HCT116 (cell line): ENCODE results near the gene PJA1. TPM values are rescaled to one million over a fixed set of nuclear protein-coding genes. Genes with fewer than 3 reads are reported as not detected.

Experiments
- ATAC-seq: fragments of 200-7000 bp; cut with Tn5 transposase; 2 replicates; pipeline ENCODE4 v1.9.1; 2020; ENCODE audit warnings: mild to moderate bottlenecking, moderate library complexity
- BruUV-seq: library from RNA; stranded (reverse); fragments of 400-500 nt; replicated peaks from 2 replicates; lab custom pipeline; 2021; lab: Mats Ljungman, UMichigan
- CTCF ChIA-PET: fragments of 300-600 bp; sonication (Branson Sonifier 250); formaldehyde crosslinking; loops from one replicate; lab custom pipeline; 2021; ENCODE audit warnings: antibody characterized with exemption; lab: Charles Lee
- POLR2A ChIA-PET: fragments of 300-600, 350-600 bp; sonication (Branson Sonifier 250); formaldehyde crosslinking; loops from one replicate; lab custom pipeline; 2021; ENCODE audit warnings: antibody characterized with exemption; lab: Charles Lee
- RAD21 ChIA-PET, 2 experiments: fragments of 300-600 bp; sonication (Branson Sonifier 250); formaldehyde crosslinking; loops; one replicate each; lab custom pipeline; 2023; ENCODE audit warnings: low total read pairs in 2 of 2; ENCODE audit not compliant: uncharacterized antibody in 2 of 2, unreplicated experiment in 2 of 2, low non-redundant PET in 1 of 2; lab: Charles Lee
- DNase-seq: peaks from one replicate; pipeline ENCODE4 v3.0.0-alpha.2; 2010; ENCODE audit warnings: low read depth, low spot score
- H2AFZ ChIP-seq: fragments of 200-600 bp; shearing (Covaris generic), sonication (generic); 2 replicates; pipeline ENCODE4 v1.6.1; 2017; ENCODE audit warnings: low read depth, mixed run types, mixed read lengths, antibody characterized with exemption, low read length; ENCODE audit not compliant: poor library complexity, severe bottlenecking
- H3K27ac ChIP-seq: 2 replicates; pipeline ENCODE4 v1.5.1; 2012; ENCODE audit warnings: low read depth, low read length
- H3K27me3 ChIP-seq: fragments of 200-600 bp; sonication (generic); 2 replicates; pipeline ENCODE4 v1.6.1; 2016; ENCODE audit warnings: mixed run types, low read length, mixed read lengths; ENCODE audit not compliant: insufficient read depth
- H3K36me3 ChIP-seq, 2 experiments: fragments of 200-500 bp in 1 of 2; fragments of 200-600 bp in 1 of 2; sonication (Bioruptor generic) in 1 of 2; sonication (generic) in 1 of 2; 2 replicates each; pipeline versions ENCODE4 v1.5.1 to v1.6.1; 2014 to 2016; ENCODE audit warnings: low read length in 2 of 2, inconsistent platforms in 1 of 2, mixed read lengths in 1 of 2, mixed run types in 1 of 2; ENCODE audit not compliant: insufficient read depth in 2 of 2, control insufficient read depth in 1 of 2
- H3K4me1 ChIP-seq, 2 experiments: fragments of 200-600 bp in 1 of 2; sonication (generic) in 1 of 2; 2 replicates each; pipeline versions ENCODE4 v1.5.1 to v1.6.1; 2012 to 2017; ENCODE audit warnings: low read length in 2 of 2, inconsistent platforms in 1 of 2, mild to moderate bottlenecking in 1 of 2, mixed read lengths in 1 of 2, mixed run types in 1 of 2, moderate library complexity in 1 of 2; ENCODE audit not compliant: insufficient read depth in 2 of 2, control insufficient read depth in 1 of 2
- H3K4me2 ChIP-seq: fragments of 200-600 bp; sonication (generic); 2 replicates; pipeline ENCODE4 v1.6.1; 2017; ENCODE audit warnings: mixed run types, low read length, mixed read lengths
- H3K4me3 ChIP-seq, 2 experiments: fragments of 200-600 bp in 1 of 2; sonication (generic) in 1 of 2; replicated peaks in 1 of 2; 2 replicates each; pipeline ENCODE4 v1.5.1; 2011 to 2016; ENCODE audit warnings: low read length in 2 of 2, control low read depth in 1 of 2, low read depth in 1 of 2, mild to moderate bottlenecking in 1 of 2, mixed read lengths in 1 of 2, mixed run types in 1 of 2
- H3K79me2 ChIP-seq: fragments of 200-600 bp; sonication (generic); 2 replicates; pipeline ENCODE4 v1.6.1; 2017; ENCODE audit warnings: mild to moderate bottlenecking, mixed run types, low read length, moderate library complexity, mixed read lengths; ENCODE audit not compliant: insufficient read depth
- H3K9ac ChIP-seq: fragments of 200-600 bp; sonication (generic); 2 replicates; pipeline ENCODE4 v1.6.1; 2016; ENCODE audit warnings: low read length, mixed read lengths
- H3K9me2 ChIP-seq: fragments of 200-600 bp; sonication (generic), shearing (Covaris generic); 2 replicates; pipeline ENCODE4 v1.6.1; 2017; ENCODE audit warnings: mixed run types, mild to moderate bottlenecking, moderate library complexity; ENCODE audit not compliant: insufficient read depth
- H3K9me3 ChIP-seq, 2 experiments: fragments of 200-500 bp in 1 of 2; fragments of 200-600 bp in 1 of 2; sonication (Bioruptor generic) in 1 of 2; sonication (generic) in 1 of 2; 2 replicates each; pipeline ENCODE4 v1.6.1; 2014 to 2017; ENCODE audit warnings: low read length in 2 of 2, mixed read lengths in 2 of 2, inconsistent platforms in 1 of 2, low read depth in 1 of 2, mild to moderate bottlenecking in 1 of 2, mixed run types in 1 of 2, moderate library complexity in 1 of 2; ENCODE audit not compliant: control insufficient read depth in 1 of 2, insufficient read depth in 1 of 2
- H4K20me1 ChIP-seq: fragments of 200-600 bp; sonication (generic), shearing (Covaris generic); 2 replicates; pipeline ENCODE4 v1.6.1; 2017; ENCODE audit warnings: mixed run types, mild to moderate bottlenecking, moderate library complexity; ENCODE audit not compliant: insufficient read depth
- MAX ChIP-seq: IDR thresholded peaks from 2 replicates; pipeline ENCODE4 v1.6.1; 2012
- POLR2A ChIP-seq: IDR thresholded peaks from 2 replicates; pipeline ENCODE4 v1.7.0; 2011; ENCODE audit warnings: borderline replicate concordance; ENCODE audit not compliant: insufficient read depth, insufficient read length; ENCODE audit errors: extremely low read depth
- REST ChIP-seq: IDR thresholded peaks from 2 replicates; pipeline ENCODE4 v1.6.1; 2012; ENCODE audit warnings: low read depth
- TCF7L2 ChIP-seq: IDR thresholded peaks from 2 replicates; pipeline ENCODE4 v1.7.0; 2011; ENCODE audit warnings: borderline replicate concordance, inconsistent platforms; ENCODE audit not compliant: insufficient read depth, insufficient read length; ENCODE audit errors: extremely low read depth
- intact Hi-C: fragments of 100-400 bp; cut with micrococcal nuclease; formaldehyde crosslinking; loops from 2 replicates; pipeline ENCODE4 v1.10.0; 2022
- total RNA-seq: library from RNA; stranded (reverse); gene quantifications from one replicate; pipeline ENCODE4 v1.2.1, GENCODE V29; 2021; ENCODE audit not compliant: unreplicated experiment

Gene PJA1
- total RNA-seq, 1 experiment from 2014 or later = 15.7 TPM

- intact Hi-C loops = no loop called here
These were observed 3.9 kb downstream of the PJA1 start for GRCh38 chrX:69161371-69161770.

More at GRCh38 chrX:69161371-69161770, 3.9 kb downstream of the PJA1 start:
- Histone ChIP-seq H3K27me3 (no peaks in the 10 kb centered on the region), H3K4me3 (no peak overlapping the region), H3K79me2 (no peaks in the 10 kb centered on the region), H3K4me1 (peaks cover 4 to 7% of the 10 kb centered on the region in 2 experiments; a peak in 3 of 4 replicates), H3K36me3 (no peaks in the 10 kb centered on the region; a peak in 1 of 4 replicates), H3K9me3 (no peaks in the 10 kb centered on the region), H4K20me1 (no peaks in the 10 kb centered on the region), H3K27ac (no peak overlapping the region), H3K4me2 (no peak overlapping the region), H3K9me2 (no peaks in the 10 kb centered on the region), H3K9ac (no peak overlapping the region), H2AFZ (no peak overlapping the region)
- ChIA-PET RAD21 (no interaction called here), POLR2A (no interaction called here), CTCF (no interaction called here)
- TF ChIP-seq TCF7L2 = no peak
- TF ChIP-seq REST = no peak
- no peak for TF ChIP-seq MAX
- TF ChIP-seq POLR2A = no peak
- ATAC-seq = no peak
- DNase-seq = no peak
- no TSS peak for BruUV-seq
